HG03135 (cell line): ENCODE data around the gene SEMA4D.

Experiments used
- ATAC-seq: cut with Tn5 transposase; IDR thresholded peaks from one replicate; pipeline ENCODE4 v1.9.1; 2021; ENCODE audit warnings: mild to moderate bottlenecking, moderate library complexity; ENCODE audit not compliant: unreplicated experiment

Gene SEMA4D

GRCh38 chr9:89497978-89498851, at the start of gene SEMA4D:
TSS of gene SEMA4D (minus strand) at chr9:89498113. CDS start at chr9:89405456, 92,657 bp downstream.
- no peak for ATAC-seq

- no peak for ATAC-seq
Observed at GRCh38 chr9:89547000-89547399, 49.1 kb upstream of the SEMA4D start.

- no peak for ATAC-seq
Observed at GRCh38 chr9:89544279-89544661, 46.4 kb upstream of the SEMA4D start.

GRCh38 chr9:89543621-89544278, 45.8 kb upstream of the SEMA4D start:
- no peak for ATAC-seq

- no peak for ATAC-seq
Observed at GRCh38 chr9:89543111-89543510, 45.2 kb upstream of the SEMA4D start.

- no peak for ATAC-seq
Observed at GRCh38 chr9:89542401-89543021, 44.6 kb upstream of the SEMA4D start.

GRCh38 chr9:89541798-89542197, 43.9 kb upstream of the SEMA4D start:
- ATAC-seq, result no peak

GRCh38 chr9:89539374-89539773, 41.5 kb upstream of the SEMA4D start:
- no peak for ATAC-seq

- no peak for ATAC-seq
Observed at GRCh38 chr9:89538871-89539270, 41.0 kb upstream of the SEMA4D start.

GRCh38 chr9:89537166-89537565, 39.3 kb upstream of the SEMA4D start:
- no peak for ATAC-seq

- peak; percentile 38 for ATAC-seq
Observed at GRCh38 chr9:89536600-89536999, 38.7 kb upstream of the SEMA4D start.

- ATAC-seq, result peak; percentile 45
Observed at GRCh38 chr9:89536145-89536574, 38.2 kb upstream of the SEMA4D start.

GRCh38 chr9:89535461-89535860, 37.5 kb upstream of the SEMA4D start:
- no peak for ATAC-seq

GRCh38 chr9:89534515-89535287, 36.8 kb upstream of the SEMA4D start:
- ATAC-seq, result no peak

- no peak for ATAC-seq
Observed at GRCh38 chr9:89533411-89534095, 35.6 kb upstream of the SEMA4D start.

- ATAC-seq, result no peak
Observed at GRCh38 chr9:89532944-89533343, 35.0 kb upstream of the SEMA4D start.

GRCh38 chr9:89532478-89532877, 34.6 kb upstream of the SEMA4D start:
- no peak for ATAC-seq

GRCh38 chr9:89531766-89532165, 33.9 kb upstream of the SEMA4D start:
- ATAC-seq, result no peak

GRCh38 chr9:89530726-89531125, 32.8 kb upstream of the SEMA4D start:
- no peak for ATAC-seq

- ATAC-seq, result no peak
Observed at GRCh38 chr9:89529243-89530035, 31.5 kb upstream of the SEMA4D start.
